ENCODE results near the gene OPCML. TPM values are rescaled to one million over a fixed set of nuclear protein-coding genes. Genes with fewer than 3 reads are reported as not detected.

OPCML gene
- total RNA-seq, 2 experiments from 2014 or later: not detected

DNA sequence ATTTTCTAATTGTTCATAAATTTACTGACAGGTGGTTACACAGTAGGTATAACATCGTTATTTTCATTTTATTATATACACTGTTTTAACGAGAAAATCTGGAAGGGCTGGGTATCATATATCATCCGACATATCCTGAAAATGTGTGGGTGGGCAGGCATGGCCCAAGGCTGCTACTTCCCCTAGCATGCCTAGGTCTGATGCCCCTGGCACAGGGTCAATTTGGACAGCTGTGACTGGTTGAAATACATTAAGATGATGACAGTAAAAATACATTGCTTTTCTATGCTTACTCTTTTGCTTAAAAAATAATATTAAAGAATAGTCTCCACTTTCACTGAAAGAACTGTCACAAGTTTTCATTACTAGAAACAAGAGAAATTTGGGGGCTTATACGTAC, 908.8 kb downstream of the OPCML start:
- Mint-ChIP-seq H3K27me3 (no peaks in the 10 kb centered on the region), H3K4me3 (no peak overlapping the region), H3K4me1 (no peaks in the 10 kb centered on the region), H3K36me3 (ENCODE audit: low read depth) (no peaks in the 10 kb centered on the region), H3K27ac (no peak overlapping the region), H3K9me3 (peaks cover 9% of the 10 kb centered on the region)
- POLR2A ChIA-PET: no interaction called here
- CTCF ChIA-PET: no interaction called here
- no peak for DNase-seq

DNA sequence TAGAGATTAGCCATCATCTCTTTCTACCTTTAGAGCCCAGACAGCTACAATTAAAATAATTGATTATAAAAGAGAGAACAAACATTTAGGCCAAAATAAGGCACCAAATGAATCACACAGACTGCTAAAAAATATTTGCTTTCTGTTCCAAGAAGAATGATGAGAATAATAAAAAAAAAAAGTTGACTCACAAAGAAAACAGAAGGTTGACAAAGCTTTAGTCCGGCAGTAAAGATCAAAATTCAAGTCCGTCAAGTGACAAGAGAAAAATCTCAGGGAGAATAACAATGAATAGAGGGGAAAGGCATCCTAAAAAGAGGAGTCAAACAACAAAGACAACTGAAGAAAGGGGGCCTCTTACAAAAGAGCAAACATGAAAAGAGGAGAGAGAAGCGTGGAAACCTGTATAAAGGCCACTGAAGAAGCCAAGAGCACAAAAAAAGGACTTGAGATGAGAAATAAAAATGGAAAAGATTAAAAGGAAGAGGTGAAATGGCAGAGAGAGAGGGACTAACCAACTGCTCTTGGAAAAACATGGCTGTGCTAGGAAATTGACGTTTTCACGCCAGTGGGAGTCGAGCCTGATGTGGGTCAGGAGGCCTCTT, 910.2 kb downstream of the OPCML start:
- no peaks in the 10 kb centered on the region for H3K4me1 Mint-ChIP-seq
- H3K27me3 Mint-ChIP-seq: no peaks in the 10 kb centered on the region
- ChIA-PET CTCF (no interaction called here), POLR2A (no interaction called here)
- H3K27ac Mint-ChIP-seq: no peak overlapping the region
- DNase-seq: no peak
- no peaks in the 10 kb centered on the region for H3K36me3 Mint-ChIP-seq (ENCODE audit: low read depth)
- no peak overlapping the region for H3K4me3 Mint-ChIP-seq
- H3K9me3 Mint-ChIP-seq: peaks cover 9% of the 10 kb centered on the region

DNA sequence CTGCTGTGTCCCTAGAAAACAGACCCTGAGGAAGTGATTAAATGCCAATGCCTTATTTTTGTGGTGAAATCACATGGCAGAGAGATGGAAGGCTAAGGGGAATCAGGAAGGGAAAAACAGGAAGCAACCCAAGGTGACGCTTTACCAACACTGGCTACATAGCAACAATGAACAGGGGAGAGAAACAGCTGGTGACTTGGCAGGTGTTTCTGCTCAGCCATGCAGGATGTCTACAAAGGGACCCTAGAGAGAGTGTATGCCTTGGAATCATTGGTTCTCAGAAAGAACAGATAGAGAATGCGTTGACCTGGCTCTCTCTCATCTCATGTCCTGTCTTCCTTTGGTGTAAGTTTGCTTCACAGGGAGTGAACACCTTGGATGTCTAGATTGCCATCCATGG, 911.9 kb downstream of the OPCML start:
- H3K9me3 Mint-ChIP-seq: peaks cover 9% of the 10 kb centered on the region
- H3K4me3 Mint-ChIP-seq: no peak overlapping the region
- no peak overlapping the region for H3K27ac Mint-ChIP-seq
- no peaks in the 10 kb centered on the region for H3K4me1 Mint-ChIP-seq
- no peaks in the 10 kb centered on the region for H3K36me3 Mint-ChIP-seq (ENCODE audit: low read depth)
- ChIA-PET POLR2A (no interaction called here), CTCF (interaction anchor here (0.7 kb wide), 1 partner anchor 59 kb away, joined by 4 read pairs; no protein-coding TSS in a partner anchor)
- no peaks in the 10 kb centered on the region for H3K27me3 Mint-ChIP-seq
- DNase-seq: no peak

DNA sequence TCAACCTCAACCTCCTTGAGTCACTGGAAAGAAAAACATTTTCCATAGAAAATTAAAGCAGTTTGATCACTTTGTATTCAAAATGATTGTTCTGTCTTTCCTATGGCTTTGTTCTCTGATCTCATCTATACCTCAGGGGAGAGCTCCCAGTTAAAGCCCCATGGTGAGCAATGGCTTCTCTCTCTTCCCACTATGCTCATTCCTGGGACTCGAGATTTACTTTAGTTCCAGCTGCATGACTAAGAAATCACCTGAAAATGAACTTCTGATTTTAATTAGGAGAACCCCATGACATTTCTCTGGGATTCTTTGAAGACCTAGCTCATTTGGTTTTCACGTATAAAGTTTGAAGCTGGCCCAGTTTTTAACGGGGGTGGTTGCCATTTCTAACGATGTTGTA, 921.5 kb downstream of the OPCML start:
- Mint-ChIP-seq H3K9me3 (no peaks in the 10 kb centered on the region), H3K27me3 (no peaks in the 10 kb centered on the region), H3K36me3 (ENCODE audit: low read depth) (no peaks in the 10 kb centered on the region), H3K4me1 (no peaks in the 10 kb centered on the region), H3K27ac (no peak overlapping the region), H3K4me3 (no peak overlapping the region)
- ChIA-PET POLR2A (no interaction called here), CTCF (no interaction called here)
- no peak for DNase-seq

DNA sequence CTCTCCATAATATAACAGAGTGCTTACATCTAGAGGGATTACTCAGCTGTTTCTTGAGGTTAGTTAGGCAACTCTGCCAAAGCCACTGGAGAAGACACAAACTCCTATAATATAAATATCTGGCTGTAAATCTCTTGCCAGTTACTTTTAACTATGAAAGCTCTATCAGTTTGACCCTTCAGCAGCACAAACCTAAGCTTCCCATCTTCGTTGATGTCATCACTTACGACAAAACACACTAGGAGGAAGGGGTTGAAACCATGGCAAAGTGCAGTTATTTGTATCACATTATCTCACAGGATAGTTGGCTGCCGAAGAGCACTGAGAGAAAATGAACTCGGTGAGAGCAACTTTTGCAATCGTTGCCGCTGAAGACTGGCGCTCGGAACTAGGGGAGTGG, 922.1 kb downstream of the OPCML start:
- DNase-seq: no peak
- H3K27ac Mint-ChIP-seq: no peak overlapping the region
- ChIA-PET CTCF (no interaction called here), POLR2A (no interaction called here)
- no peaks in the 10 kb centered on the region for H3K9me3 Mint-ChIP-seq
- no peak overlapping the region for H3K4me3 Mint-ChIP-seq
- H3K4me1 Mint-ChIP-seq: no peaks in the 10 kb centered on the region
- H3K27me3 Mint-ChIP-seq: no peaks in the 10 kb centered on the region
- no peaks in the 10 kb centered on the region for H3K36me3 Mint-ChIP-seq (ENCODE audit: low read depth)

DNA sequence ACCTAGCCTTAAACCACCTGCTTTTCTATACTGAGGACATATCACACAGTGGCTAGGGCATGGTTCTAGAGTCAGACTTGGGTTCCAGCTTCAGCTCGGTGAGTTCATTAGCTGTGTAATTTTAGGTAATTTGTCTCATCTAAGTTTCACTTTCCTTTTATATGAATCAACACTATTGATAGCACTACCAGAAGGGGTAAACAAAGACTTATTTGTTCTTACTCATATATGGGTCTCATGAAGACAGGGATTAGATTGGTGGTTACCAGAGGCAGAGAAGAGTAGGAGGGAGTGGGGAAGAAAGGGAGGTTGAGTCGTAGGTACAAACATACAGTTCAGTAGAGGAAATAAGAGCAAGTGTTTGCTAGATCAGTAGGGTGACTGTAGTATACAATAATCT, 924.7 kb downstream of the OPCML start:
- Mint-ChIP-seq H3K4me3 (no peak overlapping the region), H3K4me1 (no peaks in the 10 kb centered on the region), H3K27me3 (no peaks in the 10 kb centered on the region), H3K36me3 (ENCODE audit: low read depth) (no peaks in the 10 kb centered on the region), H3K27ac (no peak overlapping the region), H3K9me3 (no peaks in the 10 kb centered on the region)
- DNase-seq: no peak
- ChIA-PET CTCF (no interaction called here), POLR2A (no interaction called here)

DNA sequence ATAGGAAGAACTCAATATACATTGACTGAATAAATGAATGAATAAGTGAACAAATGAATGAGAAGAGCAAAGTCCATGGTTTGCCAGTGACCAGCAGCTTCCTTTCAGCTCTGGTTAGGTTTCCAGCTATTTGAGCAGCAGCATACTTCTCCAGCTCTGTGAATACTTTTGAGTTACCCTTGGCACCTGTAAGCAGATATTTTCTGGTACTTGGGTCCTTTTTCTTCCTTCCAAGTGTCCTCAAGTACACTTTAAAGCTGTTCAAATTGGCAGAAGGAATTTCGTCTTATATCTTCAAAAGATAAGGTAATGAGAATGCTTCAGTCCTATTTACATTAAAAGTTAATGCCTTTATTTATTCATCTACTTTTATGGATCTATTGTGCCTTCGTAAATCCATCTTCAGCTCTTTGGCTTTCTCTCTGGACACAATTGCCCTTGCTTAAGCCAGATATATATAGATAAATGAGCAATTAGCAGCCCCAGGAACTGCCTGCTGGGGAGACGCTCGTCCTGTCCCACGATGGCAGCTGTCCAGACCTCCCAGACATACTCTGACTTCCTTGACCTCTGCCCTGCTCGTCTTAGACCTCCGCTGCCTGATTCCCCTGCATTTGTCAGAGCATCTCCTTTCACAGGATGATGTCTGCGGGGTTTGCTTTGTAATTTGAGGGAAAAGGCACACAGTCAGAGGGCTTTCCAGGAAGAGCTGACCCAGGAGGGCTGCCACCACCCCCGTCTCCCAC, 926.3 kb downstream of the OPCML start:
- no peak for DNase-seq

DNA sequence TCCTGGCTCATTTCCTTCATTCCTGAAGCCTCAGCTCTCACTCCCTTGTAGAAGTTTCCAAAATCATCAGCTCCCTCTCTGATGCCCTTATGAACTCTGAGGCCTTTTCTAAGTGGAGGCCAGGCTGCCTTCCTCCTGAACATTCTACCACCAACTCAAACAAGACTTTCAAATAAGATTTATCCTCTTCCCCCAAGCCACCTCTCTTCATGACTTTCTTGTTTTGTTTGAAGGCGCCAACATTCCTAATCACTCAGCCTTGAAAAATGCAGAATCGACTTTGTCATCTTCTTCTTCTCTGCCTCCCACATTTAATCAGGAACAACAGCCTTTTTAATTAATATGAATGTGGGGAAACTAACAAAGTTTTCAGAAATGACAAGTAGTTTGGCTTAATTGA, 927.9 kb downstream of the OPCML start:
- Mint-ChIP-seq H3K9me3 (no peaks in the 10 kb centered on the region), H3K4me3 (no peak overlapping the region), H3K27ac (no peak overlapping the region), H3K27me3 (no peaks in the 10 kb centered on the region), H3K4me1 (no peaks in the 10 kb centered on the region), H3K36me3 (ENCODE audit: low read depth) (no peaks in the 10 kb centered on the region)
- CTCF ChIA-PET: no interaction called here
- POLR2A ChIA-PET: no interaction called here
- DNase-seq: no peak

More for the DNA sequence above, 926.3 kb downstream of the OPCML start:
- Mint-ChIP-seq H3K27me3 (no peaks in the 10 kb centered on the region), H3K36me3 (ENCODE audit: low read depth) (no peaks in the 10 kb centered on the region), H3K4me1 (no peaks in the 10 kb centered on the region), H3K4me3 (no peak overlapping the region), H3K27ac (no peak overlapping the region), H3K9me3 (no peaks in the 10 kb centered on the region)
- ChIA-PET CTCF (no interaction called here), POLR2A (no interaction called here)

DNA sequence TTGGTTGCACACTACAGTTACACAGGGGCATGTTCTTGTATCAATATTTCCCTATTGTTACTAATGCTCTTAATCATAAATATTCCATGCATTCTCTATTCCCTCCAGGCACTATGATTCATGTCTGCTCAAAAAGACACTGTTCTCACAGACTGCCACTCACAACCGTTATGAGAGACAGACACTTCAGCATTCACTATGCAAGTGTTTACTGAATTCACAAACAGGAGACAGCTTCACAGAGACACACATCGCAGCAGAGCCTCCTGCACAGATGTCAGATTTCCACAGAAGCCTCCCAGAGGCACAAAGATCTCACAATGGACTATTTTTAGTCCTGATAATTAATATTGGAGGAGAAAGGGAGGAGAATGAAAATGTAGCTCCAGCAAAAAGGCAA, 930.4 kb downstream of the OPCML start:
- no peaks in the 10 kb centered on the region for H3K36me3 Mint-ChIP-seq (ENCODE audit: low read depth)
- CTCF ChIA-PET: no interaction called here

DNA sequence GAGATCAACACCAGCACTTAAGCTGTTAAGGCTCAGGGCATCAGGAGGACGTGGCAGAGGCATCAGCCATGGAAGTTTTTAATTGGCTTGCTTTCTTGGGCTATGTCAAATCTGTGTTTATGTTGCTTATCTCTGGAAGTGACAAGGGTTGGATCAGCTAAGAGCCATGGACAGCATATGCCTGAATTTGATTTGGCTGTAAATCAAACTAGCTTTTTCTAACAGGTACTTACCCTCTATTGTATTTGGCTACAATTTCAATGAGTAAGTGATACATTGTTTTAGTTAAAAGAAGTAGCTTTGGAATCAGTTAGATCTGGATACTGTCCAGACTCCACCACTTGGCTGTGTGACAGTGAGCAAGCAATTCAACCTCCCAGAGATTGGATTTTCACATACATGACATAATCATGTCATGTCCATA, 936.6 kb downstream of the OPCML start:
- no peaks in the 10 kb centered on the region for H3K4me1 Mint-ChIP-seq
- H3K4me3 Mint-ChIP-seq: no peak overlapping the region
- no peak for DNase-seq
- H3K36me3 Mint-ChIP-seq (ENCODE audit: low read depth): no peaks in the 10 kb centered on the region
- H3K9me3 Mint-ChIP-seq: no peaks in the 10 kb centered on the region
- no peak overlapping the region for H3K27ac Mint-ChIP-seq
- POLR2A ChIA-PET: no interaction called here
- H3K27me3 Mint-ChIP-seq: no peaks in the 10 kb centered on the region
- CTCF ChIA-PET: no interaction called here

More for the DNA sequence above, 930.4 kb downstream of the OPCML start:
- Mint-ChIP-seq H3K27me3 (no peaks in the 10 kb centered on the region), H3K4me1 (no peaks in the 10 kb centered on the region), H3K27ac (no peak overlapping the region), H3K9me3 (no peaks in the 10 kb centered on the region), H3K4me3 (no peak overlapping the region)
- no peak for DNase-seq
- POLR2A ChIA-PET: no interaction called here

DNA sequence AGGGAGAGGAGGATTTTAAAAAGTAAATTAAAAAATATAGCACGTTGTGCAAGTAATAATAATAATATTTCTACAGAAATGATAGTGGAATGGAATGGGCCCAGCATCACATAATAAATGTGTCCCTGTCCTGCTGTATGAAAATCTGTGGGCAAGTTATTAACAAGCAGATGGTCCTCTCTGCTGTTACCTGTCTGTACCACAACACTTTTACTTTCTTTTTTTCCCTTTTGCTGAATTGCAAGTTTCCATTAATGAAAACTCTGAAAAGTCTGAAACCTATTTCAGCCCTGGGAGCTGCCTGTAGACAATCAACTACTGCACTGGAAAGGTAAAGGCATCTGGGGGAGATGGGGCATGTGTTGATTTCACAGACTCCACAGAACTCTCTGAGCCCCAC, 937.1 kb downstream of the OPCML start:
- Mint-ChIP-seq H3K27ac (no peak overlapping the region), H3K36me3 (ENCODE audit: low read depth) (no peaks in the 10 kb centered on the region), H3K27me3 (no peaks in the 10 kb centered on the region), H3K4me3 (no peak overlapping the region), H3K4me1 (no peaks in the 10 kb centered on the region), H3K9me3 (no peaks in the 10 kb centered on the region)
- ChIA-PET CTCF (no interaction called here), POLR2A (no interaction called here)
- DNase-seq: no peak

DNA sequence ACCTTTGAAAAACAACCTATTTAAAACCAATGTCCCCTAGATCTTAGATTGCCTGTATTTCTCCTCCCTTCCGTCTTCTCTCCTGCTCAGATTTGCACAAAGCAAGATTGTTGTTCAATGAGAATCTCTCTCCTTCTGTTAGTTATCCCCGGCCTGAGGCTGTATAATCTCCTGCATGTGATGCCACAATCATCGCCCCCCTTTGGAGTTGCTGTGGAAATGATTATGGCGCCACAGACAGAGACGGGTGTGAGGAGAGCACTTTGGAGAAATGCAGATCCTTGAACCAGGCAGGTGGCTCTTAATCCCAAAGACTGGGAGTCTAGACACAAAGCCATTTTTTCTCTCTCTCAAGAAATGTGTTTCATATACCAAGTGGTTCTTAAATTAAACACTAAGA, 941.3 kb downstream of the OPCML start:
- Mint-ChIP-seq H3K4me1 (no peaks in the 10 kb centered on the region), H3K9me3 (no peaks in the 10 kb centered on the region), H3K4me3 (no peak overlapping the region), H3K27ac (no peak overlapping the region), H3K27me3 (no peaks in the 10 kb centered on the region), H3K36me3 (ENCODE audit: low read depth) (no peaks in the 10 kb centered on the region)
- ChIA-PET POLR2A (no interaction called here), CTCF (no interaction called here)
- DNase-seq: no peak

DNA sequence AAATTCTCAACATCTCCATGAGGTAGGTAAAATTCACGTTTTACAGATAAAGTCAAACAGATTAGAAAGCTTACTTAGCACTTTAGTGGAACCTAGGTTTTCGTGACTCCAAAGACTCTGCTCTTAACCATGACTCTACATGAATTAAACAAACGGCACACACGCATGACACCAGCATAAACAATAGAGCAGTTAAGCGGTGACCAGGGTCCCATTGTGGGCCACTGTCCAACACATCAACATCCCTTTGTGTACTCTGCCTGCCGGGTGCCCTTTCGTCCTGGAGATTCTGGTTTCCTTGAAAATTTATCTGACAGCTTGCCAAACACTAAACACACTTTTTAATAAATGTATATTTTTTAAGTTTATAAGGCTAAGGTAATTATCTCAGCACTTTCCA, 941.7 kb downstream of the OPCML start:
- ChIA-PET POLR2A (no interaction called here), CTCF (no interaction called here)

DNA sequence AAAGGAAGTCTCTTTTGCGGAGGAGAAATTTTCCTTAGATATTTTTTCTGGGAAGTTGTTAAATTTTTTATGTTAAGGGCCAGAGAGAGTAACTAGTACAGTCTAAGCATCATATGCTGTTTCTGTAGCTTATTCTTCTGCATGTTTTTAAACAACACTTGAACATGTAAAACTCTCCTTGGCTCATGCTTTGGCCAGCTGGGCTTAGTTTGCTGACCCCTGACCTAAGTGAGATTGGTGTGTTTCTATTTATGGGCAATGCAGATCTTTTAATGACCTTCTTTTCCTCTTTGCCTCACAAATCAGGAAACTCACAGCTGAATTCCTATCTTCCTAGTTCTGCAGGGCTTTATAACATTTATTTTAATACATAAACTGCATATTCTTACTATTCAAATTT, 942.5 kb downstream of the OPCML start:
- no peaks in the 10 kb centered on the region for H3K36me3 Mint-ChIP-seq (ENCODE audit: low read depth)
- DNase-seq: no peak
- no peak overlapping the region for H3K27ac Mint-ChIP-seq
- CTCF ChIA-PET: interaction anchor here (0.6 kb wide), 1 partner anchor 698 kb away, joined by 3 read pairs; no protein-coding TSS in a partner anchor
- no peaks in the 10 kb centered on the region for H3K9me3 Mint-ChIP-seq
- no peaks in the 10 kb centered on the region for H3K27me3 Mint-ChIP-seq
- POLR2A ChIA-PET: no interaction called here
- H3K4me1 Mint-ChIP-seq: no peaks in the 10 kb centered on the region
- H3K4me3 Mint-ChIP-seq: no peak overlapping the region

More for the DNA sequence above, 941.7 kb downstream of the OPCML start:
- H3K9me3 Mint-ChIP-seq: no peaks in the 10 kb centered on the region
- DNase-seq: no peak
- no peaks in the 10 kb centered on the region for H3K36me3 Mint-ChIP-seq (ENCODE audit: low read depth)
- no peak overlapping the region for H3K27ac Mint-ChIP-seq
- H3K4me3 Mint-ChIP-seq: no peak overlapping the region
- H3K4me1 Mint-ChIP-seq: no peaks in the 10 kb centered on the region
- H3K27me3 Mint-ChIP-seq: no peaks in the 10 kb centered on the region

Measured in activated CD4-positive, alpha-beta memory T cell treated with anti-CD3 and anti-CD28 coated beads, Interleukin-2, amount 10 ng/mL, durations not matched to agents 7 days and 5 days (primary cell).